ENCODE data around the gene PCBP1.
"Not testable (repeated sequence)": the region's sequence is repeated elsewhere in the genome, so short reads cannot be mapped to it uniquely, and the experiment has no call there.

The PCBP1 gene

GRCh38 chr2:70086838-70087701, at the start of gene PCBP1:
PCBP1 (plus strand) TSS chr2:70087477; CDS start chr2:70087744, 267 bp downstream.
- DNase-seq, result peak; percentile 91 to 95

GRCh38 chr2:70039366-70039765, 47.9 kb upstream of the PCBP1 start:
- DNase-seq, result no peak

GRCh38 chr2:70041663-70042062, 45.6 kb upstream of the PCBP1 start:
- DNase-seq, result no peak

- DNase-seq, result no peak
Measured at GRCh38 chr2:70042246-70042645, 45.0 kb upstream of the PCBP1 start.

- DNase-seq, result peak in 1 of 2 donors; percentile 30
Measured at GRCh38 chr2:70043252-70043875, 43.9 kb upstream of the PCBP1 start.

GRCh38 chr2:70044290-70045040, 42.8 kb upstream of the PCBP1 start:
- no peak for DNase-seq

GRCh38 chr2:70045405-70045804, 41.9 kb upstream of the PCBP1 start:
- DNase-seq, result no peak

- no peak for DNase-seq
Measured at GRCh38 chr2:70045932-70046331, 41.3 kb upstream of the PCBP1 start.

- DNase-seq, result no peak
Measured at GRCh38 chr2:70046534-70046933, 40.7 kb upstream of the PCBP1 start.

GRCh38 chr2:70047451-70047850, 39.8 kb upstream of the PCBP1 start:
- peak in 1 of 2 donors; percentile 56 for DNase-seq

GRCh38 chr2:70049255-70049654, 38.0 kb upstream of the PCBP1 start:
- DNase-seq, result no peak

GRCh38 chr2:70050631-70051425, 36.4 kb upstream of the PCBP1 start:
- no peak for DNase-seq

- DNase-seq, result not testable (repeated sequence)
Measured at GRCh38 chr2:70055259-70055658, 32.0 kb upstream of the PCBP1 start.

- DNase-seq, result no peak
Measured at GRCh38 chr2:70061317-70061716, 26.0 kb upstream of the PCBP1 start.

GRCh38 chr2:70062270-70062669, 25.0 kb upstream of the PCBP1 start:
- DNase-seq, result no peak

GRCh38 chr2:70068119-70068518, 19.2 kb upstream of the PCBP1 start:
- no peak for DNase-seq

- no peak for DNase-seq
Measured at GRCh38 chr2:70069049-70069448, 18.2 kb upstream of the PCBP1 start.

- DNase-seq, result peak in 1 of 2 donors; percentile 80
Measured at GRCh38 chr2:70070542-70071268, 16.6 kb upstream of the PCBP1 start.

- DNase-seq, result no peak
Measured at GRCh38 chr2:70073493-70073892, 13.8 kb upstream of the PCBP1 start.

- peak in 1 of 2 donors; percentile 39 for DNase-seq
Measured at GRCh38 chr2:70078384-70078783, 8.9 kb upstream of the PCBP1 start.

GRCh38 chr2:70080610-70081200, 6.6 kb upstream of the PCBP1 start:
- no peak for DNase-seq

GRCh38 chr2:70081221-70081620, 6.1 kb upstream of the PCBP1 start:
- DNase-seq, result no peak
